IPS-20b (cell line): Measurements from ENCODE around the gene MCM8.
A peak's percentile ranks its signal among the peaks of the same experiment; 100 is the strongest.

Experiments
- H3K27ac ChIP-seq: one replicate; pipeline ENCODE4 v1.5.1; 2013; ENCODE audit warnings: low read length
- H3K27me3 ChIP-seq: 2 replicates; pipeline ENCODE4 v1.6.1; 2013; ENCODE audit warnings: mild to moderate bottlenecking, low read length, inconsistent platforms; ENCODE audit not compliant: insufficient read depth
- H3K36me3 ChIP-seq: 2 replicates; pipeline ENCODE4 v1.6.1; 2013; ENCODE audit warnings: low read depth, mild to moderate bottlenecking, inconsistent platforms, low read length, moderate library complexity; ENCODE audit not compliant: insufficient read depth
- H3K4me1 ChIP-seq: 2 replicates; pipeline ENCODE4 v1.6.1; 2013; ENCODE audit warnings: mild to moderate bottlenecking, control low read depth, inconsistent platforms, low read length, moderate library complexity; ENCODE audit not compliant: insufficient read depth
- H3K4me3 ChIP-seq: 2 replicates; pipeline ENCODE4 v1.5.1; 2013; ENCODE audit warnings: mild to moderate bottlenecking, low read length, inconsistent platforms
- H3K9ac ChIP-seq: 2 replicates; pipeline ENCODE4 v1.6.1; 2013; ENCODE audit warnings: low read depth, mild to moderate bottlenecking, inconsistent platforms, low read length, moderate library complexity
- H3K9me3 ChIP-seq: 2 replicates; pipeline ENCODE4 v1.6.1; 2013; ENCODE audit warnings: mild to moderate bottlenecking, low read depth, low read length, inconsistent platforms; ENCODE audit not compliant: insufficient read depth

The MCM8 gene

DNA sequence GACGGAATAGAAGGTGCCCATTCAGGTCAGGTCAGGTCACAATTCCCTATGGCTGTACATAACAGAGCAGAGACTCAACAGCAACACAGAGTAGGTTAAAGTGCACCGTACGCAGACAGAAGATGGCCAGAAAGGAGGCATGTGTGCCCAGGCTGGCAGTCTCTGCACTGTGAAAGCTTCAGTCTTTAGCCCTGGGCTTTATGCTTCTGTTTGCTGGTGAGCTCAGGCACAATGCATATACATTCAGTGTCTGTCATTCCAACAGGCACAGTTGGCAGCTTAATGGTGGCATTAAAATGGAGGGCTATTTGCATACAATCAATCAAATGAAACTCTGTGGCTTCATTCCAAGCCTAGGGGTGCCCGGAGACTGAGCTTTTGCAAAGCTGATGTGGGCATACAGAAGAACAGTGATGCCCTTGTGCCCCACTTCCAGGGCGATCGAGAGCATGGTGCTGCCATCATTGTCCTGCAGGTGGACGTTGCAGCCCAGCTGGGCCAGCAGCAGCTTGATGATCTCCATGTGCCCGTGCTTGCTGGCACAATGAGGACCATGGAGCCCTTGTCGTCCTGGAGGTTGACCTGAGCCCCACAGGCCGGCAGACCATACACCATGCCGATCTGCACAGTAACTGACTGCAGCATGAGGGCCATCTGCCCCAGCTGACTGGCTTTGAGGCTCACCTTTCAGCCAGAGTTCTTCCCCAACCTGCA lies 22.5 kb upstream of the MCM8 start:
- no peaks in the 10 kb centered on the region for H3K4me1 ChIP-seq
- no peak overlapping the region for H3K9ac ChIP-seq
- no peak overlapping the region for H3K27ac ChIP-seq
- no peak overlapping the region for H3K4me3 ChIP-seq
- no peaks in the 10 kb centered on the region for H3K9me3 ChIP-seq
- no peaks in the 10 kb centered on the region for H3K36me3 ChIP-seq
- H3K27me3 ChIP-seq, result no peaks in the 10 kb centered on the region; the same call in 1 of the 2 replicates

DNA sequence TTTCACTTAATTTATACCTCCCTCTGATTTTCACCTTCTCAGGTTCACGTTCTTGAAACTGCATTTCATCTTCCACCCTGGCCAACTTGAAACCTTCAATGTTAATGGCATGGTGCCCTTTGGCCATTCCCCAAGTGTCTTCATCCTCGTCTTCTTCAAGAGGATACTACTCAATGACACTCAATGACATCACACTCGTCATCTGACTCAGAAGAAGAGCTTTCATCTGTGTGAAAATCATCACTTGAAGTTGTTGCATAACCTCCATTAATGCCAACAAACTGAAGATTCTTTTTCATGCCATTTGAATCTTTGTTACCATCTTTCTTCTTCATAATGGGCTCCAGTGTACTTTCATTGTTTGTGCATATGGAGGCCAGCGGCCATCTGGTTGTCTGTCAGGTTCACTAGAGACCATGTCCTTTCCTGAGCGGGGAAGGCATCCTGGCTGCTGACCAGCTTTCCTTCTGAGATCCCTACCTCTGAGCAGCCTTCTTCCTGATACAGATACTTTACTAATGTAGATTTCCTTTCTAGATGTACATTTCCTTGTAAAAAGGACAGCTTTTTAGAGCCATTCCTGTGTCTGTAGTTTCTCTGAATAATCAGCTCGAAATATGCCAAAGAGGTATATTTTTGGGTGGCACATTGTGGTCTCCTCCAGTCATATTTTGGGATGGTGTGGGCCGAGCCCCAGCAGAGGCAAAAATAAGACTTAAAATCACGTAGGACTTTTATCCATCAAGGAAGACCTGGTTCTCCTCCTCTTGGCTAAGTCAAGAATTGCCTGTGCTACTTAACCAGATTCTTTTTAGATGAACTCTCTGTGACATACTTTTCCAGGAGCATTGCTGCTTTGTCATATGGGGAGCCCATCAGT lies 21.4 kb upstream of the MCM8 start:
- no peak overlapping the region for H3K4me3 ChIP-seq
- no peak overlapping the region for H3K27ac ChIP-seq
- H3K9ac ChIP-seq, result no peak overlapping the region
- no peaks in the 10 kb centered on the region for H3K9me3 ChIP-seq
- H3K36me3 ChIP-seq, result no peaks in the 10 kb centered on the region
- no peaks in the 10 kb centered on the region; the same call in 1 of the 2 replicates for H3K27me3 ChIP-seq
- no peaks in the 10 kb centered on the region for H3K4me1 ChIP-seq

DNA sequence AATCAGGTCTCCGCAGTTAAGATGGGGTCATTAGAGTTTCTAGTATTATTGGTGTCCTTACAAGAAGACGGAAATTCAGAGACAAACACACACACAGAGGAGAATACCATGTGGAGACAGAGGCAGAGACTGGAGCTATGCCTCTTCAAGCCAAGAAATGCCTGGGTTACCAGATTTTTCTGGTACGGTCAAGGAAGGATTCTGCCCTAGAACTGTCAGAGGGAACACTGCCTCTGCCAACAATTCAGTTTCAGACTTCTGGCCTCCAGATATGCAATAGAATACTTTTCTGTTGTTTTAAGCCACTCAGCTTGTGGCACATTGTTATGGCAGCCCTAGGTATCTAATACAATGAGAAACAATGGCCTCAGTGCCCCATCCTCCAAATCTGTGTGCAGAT lies 19.0 kb upstream of the MCM8 start:
- H3K27me3 ChIP-seq, result no peaks in the 10 kb centered on the region; the same call in 1 of the 2 replicates
- H3K9me3 ChIP-seq, result no peaks in the 10 kb centered on the region
- H3K36me3 ChIP-seq, result no peaks in the 10 kb centered on the region
- no peak overlapping the region for H3K27ac ChIP-seq
- H3K4me1 ChIP-seq, result no peaks in the 10 kb centered on the region
- H3K9ac ChIP-seq, result no peak overlapping the region
- no peak overlapping the region for H3K4me3 ChIP-seq

DNA sequence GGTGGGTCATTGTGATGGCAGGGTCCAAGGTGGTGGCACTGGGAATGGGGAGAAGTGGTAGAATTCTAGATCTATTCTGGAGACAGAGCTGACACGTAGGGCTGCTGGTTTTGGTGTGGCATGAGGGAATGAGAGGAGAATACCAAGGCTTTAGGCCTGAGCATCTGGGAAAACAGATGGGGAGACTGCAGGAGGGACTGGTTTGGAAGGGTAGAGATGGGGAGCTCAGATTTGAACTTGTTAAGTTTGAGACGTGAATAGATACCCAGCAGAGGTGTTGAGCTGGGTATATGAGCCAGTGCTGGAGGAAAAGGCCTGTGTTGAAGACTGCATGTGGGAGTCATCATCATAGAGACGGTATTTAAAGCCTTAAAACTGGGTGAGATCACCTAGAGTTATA lies 17.7 kb upstream of the MCM8 start:
- Histone ChIP-seq H3K4me1 (no peaks in the 10 kb centered on the region), H3K27me3 (no peaks in the 10 kb centered on the region; the same call in 1 of the 2 replicates), H3K4me3 (no peak overlapping the region), H3K9me3 (no peaks in the 10 kb centered on the region), H3K9ac (no peak overlapping the region), H3K27ac (no peak overlapping the region), H3K36me3 (peaks cover 5% of the 10 kb centered on the region)

DNA sequence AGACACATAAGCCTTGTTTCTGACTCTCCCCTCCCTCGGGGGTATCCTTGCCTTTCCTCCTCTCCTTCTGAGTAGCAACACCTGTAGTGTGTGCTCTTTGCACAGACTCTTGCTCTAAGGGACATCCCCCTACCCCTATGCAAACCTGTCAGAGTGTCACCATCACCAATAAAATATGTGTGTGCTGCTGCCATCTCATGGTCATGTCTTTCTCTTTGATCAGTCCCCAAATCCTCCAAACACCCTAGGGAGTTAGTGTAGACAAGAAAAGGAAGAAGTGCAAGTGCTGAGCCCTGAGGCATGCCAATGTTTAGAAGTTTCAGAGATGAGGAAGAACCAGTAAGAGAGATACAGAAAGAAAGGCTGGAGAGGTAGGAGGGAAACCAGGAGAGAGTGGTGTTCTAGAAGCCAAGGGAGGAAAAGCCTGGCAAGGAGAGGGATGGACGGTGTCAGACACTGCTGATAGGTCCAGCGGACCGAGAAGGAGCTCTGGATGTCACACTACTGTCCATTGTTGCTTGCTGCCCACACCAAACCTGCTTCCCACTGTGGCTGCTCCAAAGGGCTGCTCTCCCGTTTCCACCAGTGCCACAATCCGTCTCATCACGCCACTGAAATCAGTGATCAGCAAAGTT lies 16.5 kb upstream of the MCM8 start:
- no peaks in the 10 kb centered on the region for H3K9me3 ChIP-seq

DNA sequence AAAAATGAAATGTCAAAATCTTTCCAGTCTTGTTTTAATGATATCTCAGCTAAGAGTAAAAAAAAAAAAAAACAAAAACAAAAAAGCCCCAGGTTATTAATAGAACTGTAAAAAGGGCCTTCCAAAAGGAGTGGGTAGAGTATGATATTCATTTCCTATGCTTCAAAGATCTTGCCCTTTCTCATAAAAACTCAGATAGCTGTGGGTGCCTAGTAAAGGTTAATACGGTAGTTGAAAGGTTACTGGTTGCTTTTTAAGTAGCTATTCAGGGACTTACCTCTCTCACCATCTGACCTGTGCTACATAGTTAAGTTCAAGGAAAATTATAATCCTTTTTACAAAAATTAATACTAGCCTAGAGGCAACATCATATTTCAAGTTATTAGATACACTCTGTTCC lies 15.1 kb upstream of the MCM8 start:
- Histone ChIP-seq H3K9me3 (no peaks in the 10 kb centered on the region), H3K27ac (no peak overlapping the region), H3K36me3 (peaks cover 30% of the 10 kb centered on the region), H3K4me1 (no peaks in the 10 kb centered on the region), H3K4me3 (no peak overlapping the region), H3K27me3 (no peaks in the 10 kb centered on the region; the same call in 1 of the 2 replicates), H3K9ac (no peak overlapping the region)

More for the DNA sequence above, 16.5 kb upstream of the MCM8 start:
- no peak overlapping the region for H3K9ac ChIP-seq
- no peaks in the 10 kb centered on the region; the same call in 1 of the 2 replicates for H3K27me3 ChIP-seq
- no peaks in the 10 kb centered on the region for H3K4me1 ChIP-seq
- no peak overlapping the region for H3K27ac ChIP-seq
- H3K4me3 ChIP-seq, result no peak overlapping the region
- H3K36me3 ChIP-seq, result peaks cover 16% of the 10 kb centered on the region

- Histone ChIP-seq H3K9ac (no peak overlapping the region), H3K27ac (no peak overlapping the region), H3K4me3 (no peak overlapping the region), H3K27me3 (no peaks in the 10 kb centered on the region), H3K4me1 (no peaks in the 10 kb centered on the region), H3K9me3 (no peaks in the 10 kb centered on the region), H3K36me3 (peaks cover 39% of the 10 kb centered on the region)
Measured at GRCh38 chr20:5936238-5936637, 14.2 kb upstream of the MCM8 start.

GRCh38 chr20:5938456-5939029 lies 11.9 kb upstream of the MCM8 start:
- no peaks in the 10 kb centered on the region for H3K4me1 ChIP-seq
- no peak overlapping the region for H3K27ac ChIP-seq
- H3K9me3 ChIP-seq, result no peaks in the 10 kb centered on the region
- no peak overlapping the region for H3K4me3 ChIP-seq
- no peak overlapping the region for H3K9ac ChIP-seq
- no peaks in the 10 kb centered on the region for H3K27me3 ChIP-seq
- peaks cover 62% of the 10 kb centered on the region for H3K36me3 ChIP-seq

DNA sequence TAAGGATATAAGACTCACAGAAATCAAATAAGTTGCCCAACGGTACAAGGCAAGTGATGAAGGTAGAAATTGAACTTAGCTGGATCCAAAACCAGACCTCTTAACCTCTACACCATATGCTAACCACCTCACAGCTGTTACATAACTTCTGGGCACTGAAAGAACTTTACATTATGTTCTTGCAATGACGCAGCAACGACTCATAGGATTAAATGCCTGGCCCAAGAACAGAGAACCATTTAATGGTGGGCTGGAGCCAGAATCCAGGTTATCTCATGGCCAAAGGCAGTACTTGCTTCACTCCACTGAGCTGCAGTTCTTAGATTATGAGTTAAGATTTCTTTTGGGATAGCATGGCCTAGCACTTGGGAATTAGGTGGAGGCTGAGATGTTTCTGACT lies 4.5 kb upstream of the MCM8 start:
- peaks cover 73% of the 10 kb centered on the region for H3K36me3 ChIP-seq
- H3K4me1 ChIP-seq, result peaks cover 4% of the 10 kb centered on the region
- H3K9ac ChIP-seq, result no peak overlapping the region
- H3K4me3 ChIP-seq, result no peak overlapping the region
- no peak overlapping the region for H3K27ac ChIP-seq
- H3K27me3 ChIP-seq, result no peaks in the 10 kb centered on the region
- no peaks in the 10 kb centered on the region for H3K9me3 ChIP-seq

DNA sequence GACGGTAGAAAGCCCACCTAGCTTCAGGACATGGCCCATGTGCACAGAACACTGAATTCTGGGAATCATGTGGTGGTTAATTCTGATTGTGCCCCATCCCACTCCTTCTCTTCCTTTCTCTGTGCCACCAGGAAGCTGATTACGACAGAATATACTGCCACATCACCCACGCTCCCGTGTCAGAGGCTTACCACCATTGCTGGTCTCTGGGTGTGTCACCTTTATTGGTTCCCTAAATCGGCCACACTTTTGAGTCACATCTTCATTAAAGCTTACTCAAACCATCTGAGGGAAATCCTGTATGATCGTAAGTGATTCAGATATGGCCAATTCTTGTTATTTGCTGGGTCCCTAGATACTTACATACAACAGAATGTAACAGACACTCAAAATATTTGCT lies 3.2 kb upstream of the MCM8 start:
- no peaks in the 10 kb centered on the region for H3K27me3 ChIP-seq
- H3K9me3 ChIP-seq, result no peaks in the 10 kb centered on the region
- H3K9ac ChIP-seq, result no peak overlapping the region
- peaks cover 65% of the 10 kb centered on the region for H3K36me3 ChIP-seq
- no peak overlapping the region for H3K27ac ChIP-seq
- no peak overlapping the region for H3K4me3 ChIP-seq
- peaks cover 11% of the 10 kb centered on the region for H3K4me1 ChIP-seq

DNA sequence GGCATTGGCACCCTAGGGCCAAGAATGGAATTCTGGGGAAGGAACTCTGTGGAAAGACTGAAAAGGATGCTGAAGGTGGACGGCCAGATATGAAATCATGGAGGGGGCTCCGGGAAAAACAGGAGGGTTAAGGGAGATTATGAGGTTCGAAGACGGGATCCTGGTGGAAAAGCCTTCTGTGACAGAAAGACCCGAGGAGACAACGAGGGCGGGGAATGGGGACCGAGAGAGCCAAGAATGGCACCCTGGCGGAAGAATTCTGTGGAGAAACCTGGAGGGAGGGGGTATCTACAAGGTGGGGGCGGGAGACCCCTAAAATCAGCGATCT lies 545 bp upstream of the MCM8 start:
- Histone ChIP-seq H3K9ac (peak overlapping the region; percentile 91), H3K27ac (peak overlapping the region; percentile 16), H3K4me1 (peaks cover 11% of the 10 kb centered on the region), H3K4me3 (peak overlapping the region; percentile 95), H3K36me3 (peaks cover 63% of the 10 kb centered on the region), H3K9me3 (no peaks in the 10 kb centered on the region), H3K27me3 (no peaks in the 10 kb centered on the region)
